Stimulated activated CD8-positive, alpha-beta memory T cell treated with anti-CD3 and anti-CD28 coated beads, Interleukin-15, amount 100 ng/mL, for 4 hours (primary cell): ENCODE measurements around the gene TBXAS1.

Experiments
- DNase-seq, 2 donors: peaks; one replicate each; pipeline ENCODE4 v3.0.0-alpha.2; 2020; ENCODE audit warnings: low read depth in 2 of 2

The TBXAS1 gene

DNA sequence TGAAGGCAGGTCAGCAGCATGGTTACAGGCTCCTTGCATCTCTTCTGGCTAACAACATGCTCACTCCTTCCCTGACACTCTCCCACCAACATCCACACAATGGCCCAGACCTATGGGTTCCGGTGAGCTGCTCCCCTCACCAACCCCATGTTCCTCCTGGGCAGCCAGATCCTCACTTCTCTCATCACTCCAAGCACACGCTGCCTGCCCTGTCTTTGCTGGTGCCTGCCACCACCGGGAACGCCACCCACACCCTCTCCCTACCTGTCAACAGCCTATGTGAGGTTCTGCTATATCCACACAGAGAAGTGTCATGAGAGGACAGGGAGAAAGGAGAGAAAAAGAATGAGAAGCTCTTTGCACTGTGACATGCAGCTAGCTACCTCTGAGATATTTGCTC, 219.1 kb downstream of the TBXAS1 start:
- no peak for DNase-seq

DNA sequence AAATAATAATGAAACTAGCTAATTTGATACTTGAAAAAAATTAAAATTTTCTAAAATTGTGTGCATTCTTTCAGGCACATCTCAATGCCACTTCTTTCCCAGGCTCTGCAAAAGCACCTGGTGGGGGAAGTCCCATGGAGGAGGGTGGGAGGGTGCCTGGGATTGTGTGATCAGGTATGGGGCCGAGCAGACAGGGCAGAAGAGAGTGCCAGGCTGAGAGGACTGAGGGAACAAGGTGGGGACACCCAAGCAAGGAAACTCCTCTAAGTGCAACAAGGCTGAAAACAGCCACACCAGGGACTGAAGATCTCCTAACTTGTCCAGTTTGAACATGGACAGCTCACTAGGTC, 219.9 kb downstream of the TBXAS1 start:
- no peak for DNase-seq

DNA sequence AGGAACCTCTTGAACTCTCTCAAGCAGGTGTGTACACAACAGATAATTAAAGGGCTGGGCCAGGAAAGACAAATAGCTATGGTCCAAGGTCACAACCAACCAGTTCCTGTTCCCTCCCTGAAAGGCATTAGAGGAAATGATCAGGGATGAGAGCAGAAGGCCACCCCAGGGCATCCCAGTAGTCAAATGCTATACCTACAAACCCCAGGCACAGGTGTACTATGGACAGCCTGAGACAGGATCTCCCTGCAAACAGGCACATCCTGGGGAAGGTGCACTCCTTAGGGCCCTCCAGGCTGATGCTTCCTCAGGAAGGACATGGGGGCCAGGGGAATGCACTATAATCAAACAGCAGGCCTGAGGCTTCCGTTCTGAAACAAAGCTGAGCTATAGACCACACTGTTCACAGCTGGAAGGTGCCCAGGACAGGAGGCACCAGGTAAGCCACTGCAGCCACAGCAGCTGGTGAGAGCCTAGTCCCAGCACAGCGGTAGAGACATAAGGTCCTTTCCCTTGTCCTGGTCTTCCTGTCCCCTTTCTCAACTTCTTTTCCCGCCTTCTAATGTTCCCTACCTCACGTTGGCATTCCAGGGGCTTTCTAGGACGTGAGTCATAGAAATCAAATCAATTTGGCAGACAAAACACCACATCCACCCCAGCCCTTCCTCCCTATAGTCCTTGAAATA, 220.4 kb downstream of the TBXAS1 start:
- DNase-seq: no peak

DNA sequence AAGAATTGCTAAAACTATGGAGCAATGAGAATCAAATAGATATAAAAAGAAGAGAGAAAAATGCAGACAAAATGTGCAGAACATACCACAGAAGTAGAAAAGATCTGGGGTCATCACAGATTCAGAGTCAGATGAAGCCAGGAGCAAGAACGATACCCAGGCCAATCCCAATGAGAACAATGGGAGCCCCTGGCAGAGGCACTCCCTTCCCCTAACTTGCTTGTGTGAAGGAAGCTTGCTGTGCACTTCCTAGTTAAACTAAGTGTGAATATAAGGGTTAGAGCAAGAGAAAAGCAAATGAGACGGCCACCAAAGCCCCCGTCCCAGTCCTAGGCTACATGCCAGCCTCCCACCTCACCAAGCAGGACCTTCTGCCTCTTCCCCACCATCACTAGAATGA, 221.0 kb downstream of the TBXAS1 start:
- DNase-seq: no peak

DNA sequence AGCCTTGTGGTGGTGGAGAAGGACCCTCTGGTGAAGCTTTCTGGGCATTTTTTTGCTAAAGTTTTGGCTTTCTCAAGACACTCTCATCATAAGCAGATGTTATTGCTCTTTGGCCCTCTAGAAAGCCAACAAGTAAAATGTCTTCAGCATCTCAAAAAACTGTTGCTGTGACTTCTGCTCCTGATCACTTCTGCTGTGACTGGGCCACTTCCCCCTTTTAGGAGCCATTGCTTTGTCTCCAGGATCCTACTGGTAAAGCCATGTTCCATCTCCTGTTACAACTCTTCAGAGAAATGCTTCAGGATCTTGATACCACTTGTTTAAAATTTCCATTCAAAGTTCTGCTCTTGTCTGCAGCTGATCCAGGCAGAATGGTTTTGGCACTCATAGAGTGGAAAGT, 222.8 kb downstream of the TBXAS1 start:
- no peak for DNase-seq

DNA sequence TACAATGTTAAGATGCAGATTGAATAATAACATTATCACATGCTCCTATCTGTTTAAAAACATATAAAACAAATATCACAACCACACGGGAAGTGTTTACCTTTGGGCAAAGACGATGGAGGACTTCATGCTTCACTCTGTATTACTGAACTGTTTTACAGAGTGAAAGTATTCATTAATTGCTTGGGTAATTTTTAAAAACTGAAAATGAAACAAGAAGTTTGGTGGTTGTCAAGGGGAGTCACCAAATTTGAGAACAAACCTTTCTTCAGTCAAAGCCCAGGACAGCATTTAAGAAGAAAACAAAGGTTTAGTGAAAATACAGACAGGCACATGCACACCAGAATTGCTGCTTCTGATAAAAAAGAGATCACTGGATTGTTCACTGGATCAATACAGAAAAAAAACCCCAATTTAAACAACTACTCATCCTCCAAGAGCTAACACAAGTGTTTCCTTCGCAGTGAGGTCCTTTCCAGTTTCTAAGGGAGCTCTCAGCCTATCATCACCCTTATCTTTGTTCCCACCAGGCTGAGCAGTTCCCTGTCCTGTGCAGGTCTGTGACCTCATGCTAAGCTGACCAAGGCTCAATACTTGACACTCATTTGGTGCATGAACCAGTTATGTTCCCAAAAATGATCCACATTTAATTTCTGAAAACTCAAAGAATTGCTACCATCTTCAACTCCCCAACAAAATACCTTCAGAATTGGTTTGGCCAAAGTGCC, 224.9 kb downstream of the TBXAS1 start:
- no peak for DNase-seq

DNA sequence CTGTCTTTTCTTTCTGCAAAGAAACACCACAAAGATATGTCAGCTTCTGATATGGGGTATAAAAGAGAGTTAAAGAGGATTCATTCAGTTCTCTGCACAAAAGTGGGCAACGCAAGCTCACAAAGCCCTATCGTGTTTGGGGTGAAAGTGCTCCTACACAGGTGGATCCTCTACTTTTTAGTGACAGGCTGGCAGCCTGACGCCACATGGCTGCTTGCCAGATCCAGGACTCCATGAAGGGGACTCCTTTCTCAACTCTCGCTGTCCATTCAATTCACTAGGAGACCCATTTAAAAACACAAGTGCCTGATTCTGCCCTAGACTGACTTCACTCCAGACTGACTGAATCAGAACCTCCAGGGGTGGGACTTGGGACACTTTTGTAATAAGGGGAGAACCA, 225.7 kb downstream of the TBXAS1 start:
- DNase-seq: no peak

DNA sequence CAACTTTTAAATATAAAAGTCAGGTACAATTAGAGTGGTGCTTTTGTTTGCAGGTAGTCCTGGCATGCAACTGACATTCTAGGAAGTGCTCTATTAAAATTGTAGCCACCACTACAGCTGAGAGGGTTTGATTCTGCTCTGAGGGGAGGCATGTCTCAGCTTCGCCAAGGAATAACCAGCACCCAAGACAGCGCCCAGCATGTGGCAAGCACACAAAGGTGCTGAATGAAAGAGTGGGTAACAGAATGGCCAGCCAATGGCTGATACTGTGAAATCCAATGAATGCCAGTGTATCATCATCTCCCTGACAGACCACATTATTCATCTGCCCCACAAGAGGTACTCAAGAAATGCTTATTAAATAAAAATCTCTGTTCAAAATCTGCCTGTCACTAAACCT, 226.8 kb downstream of the TBXAS1 start:
- no peak for DNase-seq

DNA sequence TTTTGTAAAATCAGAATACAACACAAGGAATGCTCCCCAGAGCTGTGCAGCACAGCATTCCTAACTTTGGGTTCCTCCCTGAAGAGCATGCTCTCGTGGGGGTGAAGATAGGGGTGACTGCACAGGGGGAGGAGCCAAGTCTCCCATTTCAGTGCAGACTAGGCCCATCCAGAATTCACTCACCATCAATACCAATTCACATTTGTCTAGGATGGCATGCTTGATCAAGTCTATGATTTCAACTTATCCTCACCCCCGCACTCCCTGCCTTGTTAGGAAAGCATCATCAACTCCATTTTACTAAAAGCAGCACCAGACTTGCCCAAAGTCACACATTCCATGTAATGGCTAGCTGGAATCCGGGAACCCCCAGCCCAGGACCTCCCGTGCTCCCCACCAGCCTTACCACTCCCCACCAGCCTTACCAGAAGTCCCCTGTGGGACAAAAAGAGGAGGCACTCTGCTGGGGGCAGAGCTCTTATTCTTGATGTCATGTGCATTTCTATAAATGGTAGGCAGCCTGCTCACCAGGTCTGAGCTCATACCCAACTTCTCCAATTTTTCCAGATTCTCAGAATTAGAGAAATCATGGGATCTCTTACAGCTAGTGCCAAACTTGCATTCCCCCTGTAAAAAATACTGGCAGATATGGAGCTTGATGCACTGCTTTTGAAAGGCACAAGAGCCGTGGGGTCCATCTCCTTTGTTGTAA, 227.5 kb downstream of the TBXAS1 start:
- DNase-seq: no peak

DNA sequence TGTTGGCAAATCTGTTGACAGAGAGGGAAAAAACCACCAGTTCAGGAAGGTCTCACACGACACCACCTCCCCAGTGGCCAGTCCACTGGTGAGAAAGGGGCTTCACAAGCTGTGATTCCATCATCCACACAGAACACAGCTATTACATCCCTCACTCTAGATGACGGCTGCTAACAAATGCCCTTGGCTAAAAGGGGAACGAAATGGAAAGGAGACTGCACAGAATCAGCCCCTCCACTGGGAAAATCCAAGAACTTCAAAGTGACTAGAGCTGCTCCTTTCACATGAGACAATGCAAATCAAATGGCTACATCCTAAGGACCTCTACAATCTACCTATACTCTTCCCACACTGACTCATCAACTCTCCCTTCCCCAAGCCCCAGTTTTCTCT, 228.1 kb downstream of the TBXAS1 start:
- DNase-seq: no peak

DNA sequence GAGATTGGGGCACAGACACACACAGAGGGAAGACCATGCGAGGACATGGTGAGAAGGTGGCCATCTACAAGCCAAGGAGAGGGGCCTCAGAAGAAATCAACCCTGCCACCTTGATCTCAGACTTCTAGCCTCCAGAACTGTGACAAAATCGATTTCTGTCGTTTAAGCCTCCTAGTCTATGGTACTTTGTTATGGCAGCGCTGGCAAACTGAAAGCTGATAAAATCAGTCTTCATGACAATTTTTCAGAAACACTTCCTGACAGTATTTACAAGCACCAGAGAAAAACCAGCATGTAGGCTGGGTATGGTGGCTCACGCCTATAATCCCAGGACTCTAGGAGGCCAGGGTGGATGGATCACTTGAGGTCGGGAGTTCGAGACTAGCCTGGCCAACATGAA, 229.5 kb downstream of the TBXAS1 start:
- DNase-seq: no peak

DNA sequence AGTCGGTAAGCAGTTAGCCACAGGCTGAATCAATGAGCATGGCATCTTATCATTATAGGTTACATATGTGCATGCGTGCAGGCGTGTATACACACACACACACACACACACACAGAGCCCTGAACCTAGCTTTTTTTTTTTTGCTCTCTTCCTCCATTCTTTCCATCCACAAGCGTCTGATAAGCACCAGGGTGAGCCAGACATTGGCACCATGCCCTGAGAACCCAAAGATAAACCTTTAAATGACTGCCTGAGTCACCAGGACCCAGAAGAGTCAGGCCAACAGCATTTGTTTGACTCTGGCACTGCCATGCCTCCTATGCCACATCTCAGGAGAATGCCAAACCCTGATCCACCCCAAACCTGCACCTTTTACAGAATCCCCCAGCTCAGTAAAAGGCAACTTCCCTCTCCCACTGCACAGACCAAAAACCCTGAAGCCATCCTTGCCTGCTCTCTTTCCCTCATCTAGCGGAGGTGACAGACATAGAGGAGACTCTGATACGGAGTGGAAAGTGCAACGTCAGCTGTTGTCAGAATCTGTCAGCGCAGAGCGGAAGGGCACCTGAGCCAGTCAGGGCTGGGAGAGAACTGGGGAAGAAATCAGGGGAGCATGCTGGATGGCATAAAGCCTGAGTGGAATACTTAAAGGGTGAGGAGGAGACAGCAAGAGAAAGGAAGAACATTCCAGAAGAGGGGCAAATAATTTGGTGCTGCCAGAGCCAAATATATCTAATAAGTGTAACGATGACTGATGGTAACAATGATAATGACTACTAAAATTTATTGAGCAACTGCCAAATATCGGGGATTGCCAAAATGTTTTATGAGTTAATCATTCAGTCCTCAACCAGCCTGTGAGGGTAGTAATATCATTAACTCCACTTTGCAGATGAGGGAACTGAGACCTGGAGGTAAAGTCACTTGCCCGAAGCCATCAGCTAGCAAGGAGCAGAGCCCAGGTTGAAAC, 230.5 kb downstream of the TBXAS1 start:
- DNase-seq: peak in 1 of 2 donors; percentile 37

DNA sequence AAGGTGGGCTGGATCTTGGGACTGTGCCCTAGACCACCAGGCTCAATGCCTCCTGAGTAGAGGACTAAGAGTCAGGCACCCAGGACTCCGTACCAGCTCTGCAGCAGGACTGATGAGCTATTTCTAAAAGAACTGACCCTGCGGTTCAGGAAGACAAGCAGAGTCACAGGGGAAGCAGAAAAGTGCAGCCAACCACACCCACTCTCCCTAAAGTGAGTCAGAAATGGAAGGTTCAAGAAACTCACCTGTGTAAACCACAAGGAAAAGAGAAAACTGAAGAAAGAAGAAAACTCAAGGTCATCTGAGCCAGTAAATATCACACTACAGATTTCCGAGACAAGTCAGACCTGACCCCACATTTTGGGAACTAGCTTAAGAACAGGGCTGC, 231.2 kb downstream of the TBXAS1 start:
- DNase-seq: no peak

DNA sequence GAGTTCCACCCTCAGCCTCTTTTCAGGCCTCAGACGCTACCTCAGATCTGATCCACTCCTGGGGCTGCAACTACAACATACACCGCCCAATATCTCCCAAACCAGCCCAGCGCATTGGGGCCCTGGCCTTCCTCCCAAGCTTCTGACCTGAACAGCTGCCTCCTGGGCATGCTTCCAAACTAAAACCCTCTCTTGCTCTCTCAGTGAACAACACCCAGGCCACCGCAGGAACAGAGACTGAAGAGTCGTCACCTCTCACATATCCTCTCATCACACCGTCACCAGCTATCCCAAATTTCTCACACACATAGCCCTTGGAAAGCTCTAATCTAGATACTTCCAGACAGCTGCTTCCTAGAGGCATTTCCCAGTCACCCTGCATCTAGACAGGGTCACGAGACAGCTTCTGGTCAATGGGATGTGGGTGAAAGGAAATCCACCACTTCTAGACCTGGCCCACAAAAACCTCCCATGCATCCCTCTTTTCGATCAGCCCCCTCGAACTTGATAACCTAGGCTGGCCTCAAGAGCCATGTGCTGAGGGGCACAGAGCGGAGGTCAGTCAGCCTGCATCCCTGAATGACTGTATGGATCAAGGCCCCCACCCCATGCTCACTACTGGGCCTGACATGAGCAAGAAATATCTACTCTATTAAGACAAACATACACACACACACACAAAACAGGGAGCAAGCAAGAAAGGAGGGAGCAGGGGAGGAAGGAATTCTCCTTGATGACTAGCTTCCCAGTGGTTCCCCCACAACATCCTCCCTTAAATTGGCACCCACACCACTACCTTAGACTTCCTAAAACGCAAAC, 231.9 kb downstream of the TBXAS1 start:
- DNase-seq: no peak

DNA sequence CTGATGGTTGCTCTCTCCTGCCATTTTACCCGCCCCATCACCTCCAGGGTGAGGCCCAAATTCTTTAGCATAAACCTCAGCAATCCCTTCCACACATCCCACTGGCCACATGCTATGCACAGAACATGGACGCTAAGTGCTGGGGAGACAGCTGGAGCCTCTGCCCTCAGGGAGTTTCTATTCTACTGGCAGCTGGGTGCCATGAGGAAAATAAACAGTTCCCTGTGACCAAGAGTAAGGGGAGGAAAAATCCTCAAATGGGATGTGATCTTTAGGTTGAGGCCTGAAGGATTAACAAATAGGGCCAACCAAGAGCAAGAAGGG, 232.5 kb downstream of the TBXAS1 start:
- DNase-seq: no peak

DNA sequence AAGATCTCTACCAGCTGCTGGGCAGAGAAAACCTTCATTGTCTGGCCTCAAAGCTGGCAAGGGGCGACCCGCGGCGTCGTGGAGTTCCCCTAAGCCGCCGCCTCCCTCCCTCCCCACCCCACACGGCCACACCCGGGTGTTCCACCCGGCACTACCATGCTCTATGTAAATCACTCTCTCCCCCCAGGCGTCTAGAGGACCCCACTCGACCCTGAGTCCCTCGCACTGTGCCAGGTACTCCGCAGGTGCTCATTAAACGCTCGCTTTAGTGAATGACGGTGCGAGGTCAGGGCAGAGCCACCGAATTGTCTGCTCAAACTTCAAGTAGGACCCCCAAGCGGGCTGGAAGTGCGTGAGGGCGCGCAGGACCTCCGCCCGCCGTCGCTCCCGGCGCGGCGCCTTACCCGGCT, 233.1 kb downstream of the TBXAS1 start:
- DNase-seq: peak; percentile 34 to 37

DNA sequence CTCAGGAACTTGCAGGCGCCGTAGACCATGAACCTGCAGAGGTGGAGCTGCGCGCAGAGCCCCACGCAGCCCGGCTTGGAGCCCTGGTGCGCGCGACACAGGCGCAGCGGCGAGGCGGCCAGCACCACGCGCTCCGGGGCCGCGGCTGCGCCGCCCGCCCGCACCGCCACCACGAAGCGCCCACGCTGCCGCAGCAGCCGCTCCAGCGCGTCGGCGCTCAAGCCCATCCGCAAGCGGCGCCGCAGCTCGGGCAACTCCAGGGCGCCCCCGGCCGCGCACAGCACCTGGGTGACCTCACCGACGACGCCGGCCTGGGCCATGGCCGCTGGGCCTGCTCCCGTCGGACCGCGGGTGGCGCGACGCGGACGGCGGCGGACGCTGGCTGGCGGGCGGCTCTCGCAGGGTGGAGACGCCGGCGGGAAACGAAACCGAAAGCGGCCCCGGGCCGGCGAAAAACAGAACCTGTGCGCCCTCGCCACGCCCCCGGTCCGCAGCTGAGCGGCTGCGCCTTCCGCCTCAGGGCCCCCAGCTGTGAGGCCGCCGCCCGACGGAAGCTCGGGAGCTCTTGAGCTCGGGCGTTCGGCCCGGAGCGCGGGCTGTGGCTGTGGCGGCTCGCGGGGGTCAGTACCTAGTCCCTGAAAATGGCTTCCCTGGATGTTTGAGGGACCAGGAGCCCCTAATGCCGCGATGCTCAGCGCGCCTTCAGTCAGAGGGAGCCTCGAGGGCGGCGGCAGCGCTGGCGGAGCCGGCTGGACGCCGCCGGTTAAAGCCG, 233.7 kb downstream of the TBXAS1 start, which contains the start of gene PARP12:
Gene PARP12, minus strand, starts transcription at position 424 of the 772 bp plus-strand sequence. Its CDS starts 104 bp downstream, at position 320.
- DNase-seq: peak; percentile 75 to 83

DNA sequence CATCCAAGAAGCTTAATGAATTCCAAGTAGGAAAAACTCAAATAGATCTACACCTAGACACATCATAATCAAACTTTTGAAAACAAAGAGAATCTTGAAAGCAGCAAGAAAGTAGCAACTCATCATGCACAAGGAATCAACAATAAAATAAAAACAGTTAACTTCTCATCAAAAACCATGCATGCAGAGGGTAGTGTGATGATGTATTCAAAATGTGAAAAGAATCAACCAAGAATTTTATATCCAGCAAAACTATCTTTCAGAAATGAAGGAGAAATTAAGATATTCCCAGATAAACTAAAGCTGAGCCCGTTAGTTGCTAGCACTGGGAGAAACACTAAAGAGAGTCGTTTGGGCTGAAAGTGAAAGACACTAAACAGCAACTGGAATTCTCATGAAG, 238.0 kb downstream of the TBXAS1 start:
- DNase-seq: no peak

DNA sequence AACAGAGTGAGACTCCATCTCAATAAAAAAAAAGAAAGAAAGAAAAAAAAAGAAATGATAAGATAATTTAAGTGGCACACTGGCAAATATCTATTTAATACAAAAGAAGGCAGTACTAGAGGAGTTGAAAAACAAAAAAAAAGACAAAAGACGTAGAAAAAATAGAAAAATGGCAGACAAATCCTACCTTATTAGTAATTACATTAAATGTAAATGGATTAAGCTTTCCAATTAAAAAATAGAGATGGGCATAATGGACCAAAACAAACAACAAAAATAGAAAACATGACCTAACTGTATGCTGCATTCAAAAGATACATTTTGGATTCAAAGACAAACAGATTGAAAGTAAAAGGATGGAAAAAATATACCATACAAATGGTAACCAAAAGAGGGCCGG, 239.0 kb downstream of the TBXAS1 start:
- DNase-seq: no peak

DNA sequence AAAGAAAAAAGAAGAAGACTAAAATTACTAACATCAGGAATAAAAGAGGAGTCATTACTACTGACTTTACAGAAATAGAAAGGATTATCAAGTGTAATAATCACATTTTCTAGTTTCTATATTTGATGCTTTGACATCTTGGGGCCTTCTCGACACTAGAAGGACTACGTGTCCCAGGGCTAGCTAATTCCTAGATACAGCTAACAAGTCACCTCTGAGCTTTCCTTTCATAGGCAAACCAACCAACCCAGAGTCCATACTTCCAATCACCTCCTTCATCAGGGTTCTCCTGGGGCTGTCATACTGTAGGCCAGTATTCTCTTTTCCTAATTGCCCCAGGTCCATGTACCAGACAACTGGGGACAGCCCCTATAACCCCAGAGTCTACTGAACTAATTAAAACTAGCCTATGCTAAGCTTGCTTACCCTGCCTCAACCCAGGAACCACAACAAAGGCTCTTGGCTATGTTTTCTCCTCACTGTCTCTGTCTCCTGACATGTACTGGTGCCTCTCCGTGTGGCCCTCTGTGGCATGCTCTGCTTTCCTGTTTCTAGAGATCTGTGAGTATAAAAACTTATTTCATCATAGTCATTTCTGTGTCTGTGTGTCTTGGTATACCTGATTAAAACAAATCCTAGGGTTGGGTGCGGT, 240.4 kb downstream of the TBXAS1 start:
- DNase-seq: no peak
